PC-9 (cell line): Measurements from ENCODE around the gene SLC27A2. TPM values are rescaled to one million over a fixed set of nuclear protein-coding genes. Genes with fewer than 3 reads are reported as not detected.

Source experiments
- BruUV-seq: library from RNA; stranded (reverse); fragments of 400-500 nt; replicated peaks from 2 replicates; lab custom pipeline; 2021; lab: Mats Ljungman, UMichigan
- CTCF ChIA-PET: fragments of 300-600 bp; sonication (Branson Sonifier 250); formaldehyde crosslinking; loops from one replicate; lab custom pipeline; 2022; ENCODE audit warnings: antibody characterized with exemption; lab: Charles Lee
- POLR2A ChIA-PET: fragments of 300-600 bp; sonication (Branson Sonifier 250); formaldehyde crosslinking; loops from one replicate; lab custom pipeline; 2022; ENCODE audit warnings: antibody characterized with exemption; ENCODE audit not compliant: unreplicated experiment; lab: Charles Lee
- DNase-seq, 2 experiments: peaks; one replicate each; pipeline versions ENCODE4 v3.0.0 to v3.0.0-alpha.2; 2015 to 2022; ENCODE audit warnings: mixed read lengths in 1 of 2
- H2AFZ ChIP-seq: fragments of 200-600 bp; sonication (generic); 2 replicates; pipeline ENCODE4 v1.8.1; 2017; ENCODE audit warnings: antibody characterized with exemption
- H3F3A ChIP-seq: fragments of 200-600 bp; sonication (generic); 2 replicates; pipeline ENCODE4 v1.8.1; 2017; ENCODE audit warnings: antibody characterized with exemption, mild to moderate bottlenecking, low read depth; ENCODE audit not compliant: insufficient read depth
- H3K27ac ChIP-seq: fragments of 200-600 bp; sonication (generic); 2 replicates; pipeline ENCODE4 v1.6.1; 2016; ENCODE audit warnings: mixed run types
- H3K27me3 ChIP-seq: fragments of 200-600 bp; sonication (generic); 2 replicates; pipeline ENCODE4 v1.6.1; 2016; ENCODE audit warnings: low read depth, mixed run types; ENCODE audit not compliant: insufficient read depth
- H3K36me3 ChIP-seq: fragments of 200-600 bp; sonication (generic); 2 replicates; pipeline ENCODE4 v1.6.1; 2016; ENCODE audit warnings: low read depth, mixed run types
- H3K4me1 ChIP-seq: fragments of 200-600 bp; sonication (generic); replicated peaks from 2 replicates; pipeline ENCODE4 v1.6.1; 2016; ENCODE audit warnings: mixed run types; ENCODE audit not compliant: insufficient read depth
- H3K4me2 ChIP-seq: fragments of 200-600 bp; sonication (generic); 2 replicates; pipeline ENCODE4 v1.6.1; 2017; ENCODE audit warnings: mixed run types
- H3K4me3 ChIP-seq: fragments of 200-600 bp; sonication (generic); 2 replicates; pipeline ENCODE4 v1.6.1; 2016; ENCODE audit warnings: mixed run types
- H3K79me2 ChIP-seq: fragments of 200-600 bp; sonication (generic); 2 replicates; pipeline ENCODE4 v1.6.1; 2017; ENCODE audit warnings: low read depth, mixed run types
- H3K9me2 ChIP-seq: fragments of 200-600 bp; sonication (generic); 2 replicates; pipeline ENCODE4 v1.8.1; 2017; ENCODE audit warnings: mild to moderate bottlenecking; ENCODE audit not compliant: insufficient read depth
- H3K9me3 ChIP-seq: fragments of 200-600 bp; sonication (generic); 2 replicates; pipeline ENCODE4 v1.8.1; 2016; ENCODE audit warnings: low read depth; ENCODE audit not compliant: insufficient read depth
- H4K20me1 ChIP-seq: fragments of 200-600 bp; sonication (generic); 2 replicates; pipeline ENCODE4 v1.8.1; 2017; ENCODE audit not compliant: insufficient read depth
- CTCF ChIP-seq: fragments of 200-600 bp; sonication (generic); conservative IDR thresholded peaks from 2 replicates; pipeline ENCODE4 v1.6.1; 2017; ENCODE audit warnings: mixed run types, antibody characterized with exemption, mild to moderate bottlenecking, moderate library complexity
- EZH2 ChIP-seq: fragments of 200-600 bp; sonication (generic); IDR thresholded peaks from 2 replicates; pipeline ENCODE4 v1.8.0; 2017; ENCODE audit warnings: antibody characterized with exemption, low read depth
- intact Hi-C: fragments of 100-400 bp; cut with micrococcal nuclease; formaldehyde crosslinking; loops from one replicate; pipeline ENCODE4 v1.10.0; 2022; ENCODE audit not compliant: unreplicated experiment
- total RNA-seq: library from RNA; stranded (reverse); gene quantifications from 2 replicates; pipeline ENCODE4 v1.2.3, GENCODE V29; 2021

SLC27A2 gene
- total RNA-seq, 1 experiment from 2014 or later = 7.5 TPM

- intact Hi-C loops = no loop called here
- H3K36me3 ChIP-seq = no peaks in the 10 kb centered on the region
- H3K9me2 ChIP-seq = no peaks in the 10 kb centered on the region
- ChIA-PET POLR2A (no interaction called here), CTCF (no interaction called here)
- H3K9me3 ChIP-seq = no peaks in the 10 kb centered on the region
- H3K27ac ChIP-seq = no peak overlapping the region
- DNase-seq = no peak
- BruUV-seq = no TSS peak
- H3K4me1 ChIP-seq = no peaks in the 10 kb centered on the region
- H3K27me3 ChIP-seq = no peaks in the 10 kb centered on the region
- no peak for TF ChIP-seq CTCF
- TF ChIP-seq EZH2 = no peak
- no peaks in the 10 kb centered on the region for H3F3A ChIP-seq
- H2AFZ ChIP-seq = no peak overlapping the region
- no peak overlapping the region for H3K4me2 ChIP-seq
- H3K4me3 ChIP-seq = no peak overlapping the region
- H4K20me1 ChIP-seq = no peaks in the 10 kb centered on the region
- H3K79me2 ChIP-seq = no peaks in the 10 kb centered on the region
Observed at GRCh38 chr15:50275908-50276307, 93.9 kb downstream of the SLC27A2 start.

GRCh38 chr15:50277370-50277769 is 95.4 kb downstream of the SLC27A2 start:
- intact Hi-C loops = no loop called here
- no TSS peak for BruUV-seq
- Histone ChIP-seq H4K20me1 (no peaks in the 10 kb centered on the region), H3K9me3 (no peaks in the 10 kb centered on the region), H3K4me1 (no peaks in the 10 kb centered on the region), H2AFZ (no peak overlapping the region), H3K27me3 (no peaks in the 10 kb centered on the region), H3F3A (no peaks in the 10 kb centered on the region), H3K4me3 (no peak overlapping the region), H3K79me2 (no peaks in the 10 kb centered on the region), H3K27ac (no peak overlapping the region), H3K36me3 (no peaks in the 10 kb centered on the region), H3K4me2 (no peak overlapping the region), H3K9me2 (no peaks in the 10 kb centered on the region)
- TF ChIP-seq EZH2 (no peak), CTCF (no peak)
- ChIA-PET CTCF (no interaction called here), POLR2A (no interaction called here)
- no peak for DNase-seq

- CTCF ChIA-PET = no interaction called here
- H3K4me1 ChIP-seq = no peaks in the 10 kb centered on the region
Observed at GRCh38 chr15:50278496-50278895, 96.5 kb downstream of the SLC27A2 start.

More at GRCh38 chr15:50278496-50278895, 96.5 kb downstream of the SLC27A2 start:
- no peak overlapping the region for H3K4me2 ChIP-seq
- no TSS peak for BruUV-seq
- no peaks in the 10 kb centered on the region for H3K27me3 ChIP-seq
- no peak for DNase-seq
- POLR2A ChIA-PET = interaction anchor here (0.6 kb wide), 2 partner anchors 93 to 914 kb away, joined by 3 to 5 read pairs; no protein-coding TSS in a partner anchor
- H3K4me3 ChIP-seq = no peak overlapping the region
- no peak overlapping the region for H2AFZ ChIP-seq
- TF ChIP-seq CTCF (no peak), EZH2 (no peak)
- H3K27ac ChIP-seq = no peak overlapping the region
- no peaks in the 10 kb centered on the region for H4K20me1 ChIP-seq
- H3K9me3 ChIP-seq = no peaks in the 10 kb centered on the region
- no peaks in the 10 kb centered on the region for H3K79me2 ChIP-seq
- no peaks in the 10 kb centered on the region for H3F3A ChIP-seq
- H3K36me3 ChIP-seq = no peaks in the 10 kb centered on the region
- intact Hi-C loops = no loop called here
- no peaks in the 10 kb centered on the region for H3K9me2 ChIP-seq
